ENCODE measurements around the gene KRTAP10-5. TPM values are rescaled to one million over a fixed set of nuclear protein-coding genes. Genes with fewer than 3 reads are reported as not detected.
"Not testable (repeated sequence)": the region's sequence is repeated elsewhere in the genome, so short reads cannot be mapped to it uniquely, and the experiment has no call there.

Gene KRTAP10-5
- total and polyA plus RNA-seq, 12 donors = not detected

GRCh38 chr21:44611551-44611950 is 31.1 kb upstream of the KRTAP10-5 start:
- Histone ChIP-seq H3K27me3 (peaks cover 0 to 35% (median 5%) of the 10 kb centered on the region in 7 donors), H3K4me3 (no peak overlapping the region), H3K9me3 (peaks cover 0 to 47% (median 14%) of the 10 kb centered on the region in 11 donors), H3K4me1 (no peaks in the 10 kb centered on the region), H3K36me3 (no peaks in the 10 kb centered on the region), H3K27ac (no peak overlapping the region)
- no peak for ATAC-seq
- intact Hi-C loops (cut with DNase I) = loop anchor here in 1 of 10 donors (10.0 kb wide), 1 partner anchor 133 kb away; no protein-coding TSS in a partner anchor
- TF ChIP-seq CTCF (IDR thresholded peaks at IDR 0.05) = no peak
- no peak for DNase-seq
- 83 to 86% methylated on average over 4 of the region's 4 CpGs for WGBS, 2 donors

GRCh38 chr21:44610157-44610843 is 29.9 kb upstream of the KRTAP10-5 start:
- WGBS, 2 donors = 92 to 93% methylated on average over 7 of the region's 7 CpGs
- H3K4me1 ChIP-seq, H3K36me3 ChIP-seq, H3K27ac ChIP-seq, ATAC-seq, H3K4me3 ChIP-seq, DNase-seq: not testable (repeated sequence)
- H3K9me3 ChIP-seq = peaks cover 0 to 53% (median 14%) of the 10 kb centered on the region in 11 donors
- intact Hi-C loops (cut with DNase I) = loop anchor here in 1 of 10 donors (10.0 kb wide), 1 partner anchor 135 kb away; no protein-coding TSS in a partner anchor
- peaks cover 0 to 30% (median 3%) of the 10 kb centered on the region in 7 donors for H3K27me3 ChIP-seq

- DNase-seq = no peak
- Histone ChIP-seq H3K4me1 (no peaks in the 10 kb centered on the region), H3K36me3 (no peaks in the 10 kb centered on the region), H3K4me3 (no peak overlapping the region), H3K27me3 (peaks cover 0 to 24% (median 5%) of the 10 kb centered on the region in 7 donors), H3K27ac (no peak overlapping the region), H3K9me3 (peaks cover 0 to 58% (median 14%) of the 10 kb centered on the region in 11 donors)
- TF ChIP-seq CTCF (IDR thresholded peaks at IDR 0.05) = no peak
- no peak for ATAC-seq
- intact Hi-C loops (cut with DNase I) = no loop called here
Observed at GRCh38 chr21:44609193-44609592, 28.8 kb upstream of the KRTAP10-5 start.

GRCh38 chr21:44606495-44606894 is 26.1 kb upstream of the KRTAP10-5 start:
- Histone ChIP-seq H3K27ac (no peak overlapping the region), H3K27me3 (peaks cover 0 to 21% (median 12%) of the 10 kb centered on the region in 7 donors), H3K4me3 (no peak overlapping the region), H3K36me3 (no peaks in the 10 kb centered on the region), H3K4me1 (no peaks in the 10 kb centered on the region), H3K9me3 (peaks cover 0 to 56% (median 14%) of the 10 kb centered on the region in 11 donors)
- intact Hi-C loops (cut with DNase I) = no loop called here
- 73 to 77% methylated on average over 4 of the region's 4 CpGs for WGBS, 2 donors
- TF ChIP-seq CTCF (IDR thresholded peaks at IDR 0.05) = no peak
- ATAC-seq (no peak), DNase-seq (no peak)

- Histone ChIP-seq H3K4me3 (no peak overlapping the region), H3K27ac (no peak overlapping the region), H3K9me3 (peaks cover 0 to 34% (median 0%) of the 10 kb centered on the region in 11 donors), H3K27me3 (peaks cover 0 to 43% (median 12%) of the 10 kb centered on the region in 7 donors), H3K4me1 (no peaks in the 10 kb centered on the region), H3K36me3 (no peaks in the 10 kb centered on the region)
- DNase-seq = no peak
- ATAC-seq = no peak
- intact Hi-C loops (cut with DNase I) = no loop called here
- WGBS, 2 donors = 85 to 86% methylated on average over 8 of the region's 8 CpGs
- TF ChIP-seq CTCF (IDR thresholded peaks at IDR 0.05) = no peak
Observed at GRCh38 chr21:44603911-44604310, 23.5 kb upstream of the KRTAP10-5 start.

Data from heart right ventricle (tissue), 16 donors.